ENCODE results near the gene ARF4.

Gene ARF4

DNA sequence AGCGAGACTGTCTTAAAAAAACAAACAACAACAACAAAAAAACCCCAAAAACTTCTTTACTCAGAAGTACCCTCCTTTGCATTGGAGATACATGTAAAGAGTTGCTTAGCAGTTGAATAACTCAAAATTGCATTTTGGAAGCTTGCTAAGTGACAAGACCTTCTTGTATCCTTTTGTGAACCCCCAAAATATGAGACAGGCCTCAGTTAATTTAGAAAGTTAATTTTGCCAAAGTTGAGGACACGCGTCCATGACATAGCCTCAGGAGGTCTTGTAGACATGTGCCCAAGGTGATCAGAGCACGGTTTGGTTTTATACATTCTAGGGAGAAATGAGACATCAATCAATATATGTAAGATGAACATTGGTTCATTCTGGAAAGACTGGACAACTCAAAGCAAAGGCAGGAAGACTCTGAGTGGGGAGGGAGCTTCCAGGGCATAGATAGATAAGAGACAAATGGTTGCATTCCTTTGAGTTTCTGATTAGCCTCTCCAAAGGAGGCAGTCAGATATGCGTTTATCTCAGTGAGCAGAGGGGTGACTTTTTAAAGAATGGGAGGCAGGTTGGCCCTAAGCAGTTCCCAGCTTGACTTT lies 1.7 kb upstream of the ARF4 start:
- Histone ChIP-seq H3K4me1 (peaks cover 16% of the 10 kb centered on the region), H3K27me3 (ENCODE audit: low read depth) (no peaks in the 10 kb centered on the region), H3K9me3 (no peaks in the 10 kb centered on the region), H3K36me3 (replicated peaks) (peaks cover 6% of the 10 kb centered on the region), H3K4me3 (peak overlapping the region; percentile 53)
- no peak for DNase-seq (ENCODE audit: low spot score in 2 of 2)
- in situ Hi-C loops (cut with MboI; ENCODE audit: low sequenced_read_pairs) = no loop called here

- Histone ChIP-seq H3K4me3 (peak overlapping the region; percentile 71), H3K9me3 (no peaks in the 10 kb centered on the region), H3K36me3 (replicated peaks) (no peaks in the 10 kb centered on the region; the same call in none of the 2 replicates), H3K27me3 (ENCODE audit: low read depth) (no peaks in the 10 kb centered on the region), H3K4me1 (peaks cover 20% of the 10 kb centered on the region)
- in situ Hi-C loops (cut with MboI; ENCODE audit: low sequenced_read_pairs) = no loop called here
- DNase-seq (ENCODE audit: low spot score in 2 of 2) = peak; percentile 62 to 81
These were observed 533 bp downstream of the ARF4 start for GRCh38 chr3:57596495-57597126.

GRCh38 chr3:57594576-57594975 lies 2.6 kb downstream of the ARF4 start:
- no peaks in the 10 kb centered on the region; the same call in none of the 2 replicates for H3K36me3 ChIP-seq (replicated peaks)
- in situ Hi-C loops (cut with MboI; ENCODE audit: low sequenced_read_pairs) = no loop called here
- peak overlapping the region; percentile 71 for H3K4me3 ChIP-seq
- DNase-seq (ENCODE audit: low spot score in 2 of 2) = no peak
- H3K27me3 ChIP-seq (ENCODE audit: low read depth) = no peaks in the 10 kb centered on the region
- H3K9me3 ChIP-seq = no peaks in the 10 kb centered on the region
- peaks cover 20% of the 10 kb centered on the region for H3K4me1 ChIP-seq

DNA sequence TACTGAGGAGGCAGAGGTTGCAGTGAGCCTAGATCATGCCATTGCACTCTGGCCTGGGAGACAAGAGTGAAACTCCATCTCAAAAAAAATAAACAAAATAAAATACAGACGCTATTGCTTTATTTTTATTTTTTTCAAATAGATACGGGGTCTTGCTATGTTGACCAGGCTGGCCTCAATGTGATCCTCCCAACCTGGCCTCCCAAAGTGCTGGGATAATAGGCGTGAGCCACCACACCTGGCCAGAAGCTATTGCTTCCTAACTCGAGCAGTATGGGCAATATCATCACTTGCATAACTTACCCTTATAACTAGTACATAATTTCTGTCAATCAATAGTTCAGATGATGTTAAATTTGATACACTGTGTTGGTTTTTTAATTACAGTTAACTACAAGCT lies 3.0 kb downstream of the ARF4 start:
- Histone ChIP-seq H3K9me3 (no peaks in the 10 kb centered on the region), H3K36me3 (replicated peaks) (no peaks in the 10 kb centered on the region; the same call in none of the 2 replicates), H3K4me1 (peaks cover 16% of the 10 kb centered on the region), H3K27me3 (ENCODE audit: low read depth) (no peaks in the 10 kb centered on the region), H3K4me3 (no peak overlapping the region; the same call in 1 of the 2 replicates)
- in situ Hi-C loops (cut with MboI; ENCODE audit: low sequenced_read_pairs) = no loop called here
- no peak for DNase-seq (ENCODE audit: low spot score in 2 of 2)

GRCh38 chr3:57592306-57592705 lies 4.8 kb downstream of the ARF4 start:
- peaks cover 11% of the 10 kb centered on the region for H3K4me1 ChIP-seq
- no peaks in the 10 kb centered on the region; the same call in none of the 2 replicates for H3K36me3 ChIP-seq (replicated peaks)
- H3K9me3 ChIP-seq = no peaks in the 10 kb centered on the region
- in situ Hi-C loops (cut with MboI; ENCODE audit: low sequenced_read_pairs) = no loop called here
- no peaks in the 10 kb centered on the region for H3K27me3 ChIP-seq (ENCODE audit: low read depth)
- no peak for DNase-seq (ENCODE audit: low spot score in 2 of 2)
- H3K4me3 ChIP-seq = no peak overlapping the region

- DNase-seq (ENCODE audit: low spot score in 2 of 2) = no peak
- Histone ChIP-seq H3K4me3 (no peak overlapping the region), H3K36me3 (replicated peaks) (peaks cover 12% of the 10 kb centered on the region), H3K4me1 (peaks cover 8% of the 10 kb centered on the region; the same call in 1 of the 2 replicates), H3K27me3 (ENCODE audit: low read depth) (no peaks in the 10 kb centered on the region), H3K9me3 (no peaks in the 10 kb centered on the region)
- in situ Hi-C loops (cut with MboI; ENCODE audit: low sequenced_read_pairs) = no loop called here
These were observed 9.2 kb downstream of the ARF4 start for GRCh38 chr3:57587905-57588304.

- H3K4me3 ChIP-seq = no peak overlapping the region
- no peaks in the 10 kb centered on the region for H3K27me3 ChIP-seq (ENCODE audit: low read depth)
- peaks cover 5% of the 10 kb centered on the region; the same call in 1 of the 2 replicates for H3K4me1 ChIP-seq
- H3K9me3 ChIP-seq = no peaks in the 10 kb centered on the region
- in situ Hi-C loops (cut with MboI; ENCODE audit: low sequenced_read_pairs) = no loop called here
- no peak for DNase-seq (ENCODE audit: low spot score in 2 of 2)
- peaks cover 20% of the 10 kb centered on the region for H3K36me3 ChIP-seq (replicated peaks)
These were observed 10.4 kb downstream of the ARF4 start for GRCh38 chr3:57586778-57587177.

GRCh38 chr3:57583544-57583943 lies 13.6 kb downstream of the ARF4 start:
- Histone ChIP-seq H3K4me3 (no peak overlapping the region), H3K9me3 (no peaks in the 10 kb centered on the region), H3K4me1 (peaks cover 5% of the 10 kb centered on the region; the same call in 1 of the 2 replicates), H3K36me3 (replicated peaks) (peaks cover 42% of the 10 kb centered on the region), H3K27me3 (ENCODE audit: low read depth) (no peaks in the 10 kb centered on the region)
- in situ Hi-C loops (cut with MboI; ENCODE audit: low sequenced_read_pairs) = no loop called here
- no peak for DNase-seq (ENCODE audit: low spot score in 2 of 2)

DNA sequence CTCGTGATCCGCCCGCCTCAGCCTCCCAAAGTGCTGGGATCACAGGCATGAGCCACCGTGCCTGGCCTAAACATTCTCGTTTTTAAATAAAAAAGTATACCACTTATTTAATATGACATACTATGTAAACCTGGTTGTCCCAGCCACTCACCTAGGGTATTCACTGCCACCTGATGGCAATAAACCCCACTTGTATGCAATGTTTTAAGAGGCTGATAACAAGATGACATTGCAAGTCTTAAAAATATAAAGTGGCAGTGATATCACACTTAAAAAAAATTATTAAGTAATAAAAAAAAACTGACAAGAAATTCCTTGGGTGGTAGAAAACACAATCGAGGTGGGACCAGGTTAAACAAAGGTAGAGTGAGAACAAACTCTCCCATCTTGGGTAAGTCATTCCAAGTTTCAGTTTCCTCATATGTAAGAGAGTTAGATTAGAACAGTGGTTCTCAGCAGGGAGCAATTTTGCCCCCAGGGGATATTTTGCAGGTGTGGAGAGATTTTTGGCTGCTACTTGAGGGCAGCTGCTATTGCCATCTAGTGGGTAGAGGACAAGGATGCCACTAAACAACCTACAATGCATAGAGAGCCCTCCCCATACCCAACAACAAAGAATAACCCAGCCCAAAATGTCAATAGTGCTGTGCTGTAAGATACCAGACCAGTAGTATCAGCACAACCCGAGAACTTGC lies 14.5 kb downstream of the ARF4 start:
- Histone ChIP-seq H3K4me1 (peaks cover 5% of the 10 kb centered on the region; the same call in 1 of the 2 replicates), H3K9me3 (no peaks in the 10 kb centered on the region), H3K27me3 (ENCODE audit: low read depth) (no peaks in the 10 kb centered on the region), H3K4me3 (no peak overlapping the region), H3K36me3 (replicated peaks) (peaks cover 49% of the 10 kb centered on the region)
- DNase-seq (ENCODE audit: low spot score in 2 of 2) = peak; percentile 17 to 59
- in situ Hi-C loops (cut with MboI; ENCODE audit: low sequenced_read_pairs) = no loop called here

- in situ Hi-C loops (cut with MboI; ENCODE audit: low sequenced_read_pairs) = no loop called here
These were observed 19.3 kb downstream of the ARF4 start for GRCh38 chr3:57577801-57578200.

GRCh38 chr3:57575966-57576626 lies 21.0 kb downstream of the ARF4 start:
- no peak overlapping the region for H3K4me3 ChIP-seq
- in situ Hi-C loops (cut with MboI; ENCODE audit: low sequenced_read_pairs) = no loop called here
- no peaks in the 10 kb centered on the region for H3K9me3 ChIP-seq
- H3K27me3 ChIP-seq (ENCODE audit: low read depth) = no peaks in the 10 kb centered on the region
- no peaks in the 10 kb centered on the region for H3K4me1 ChIP-seq
- H3K36me3 ChIP-seq (replicated peaks) = peaks cover 68% of the 10 kb centered on the region
- DNase-seq (ENCODE audit: low spot score in 2 of 2) = no peak

More at GRCh38 chr3:57577801-57578200, 19.3 kb downstream of the ARF4 start:
- Histone ChIP-seq H3K9me3 (no peaks in the 10 kb centered on the region), H3K4me1 (no peaks in the 10 kb centered on the region), H3K4me3 (no peak overlapping the region), H3K36me3 (replicated peaks) (peaks cover 67% of the 10 kb centered on the region), H3K27me3 (ENCODE audit: low read depth) (no peaks in the 10 kb centered on the region)
- no peak for DNase-seq (ENCODE audit: low spot score in 2 of 2)

- peaks cover 56% of the 10 kb centered on the region for H3K36me3 ChIP-seq (replicated peaks)
- in situ Hi-C loops (cut with MboI; ENCODE audit: low sequenced_read_pairs) = no loop called here
These were observed 25.0 kb downstream of the ARF4 start for GRCh38 chr3:57572096-57572495.

GRCh38 chr3:57570878-57571277 lies 26.3 kb downstream of the ARF4 start:
- no peak for DNase-seq (ENCODE audit: low spot score in 2 of 2)
- in situ Hi-C loops (cut with MboI; ENCODE audit: low sequenced_read_pairs) = no loop called here
- no peaks in the 10 kb centered on the region for H3K27me3 ChIP-seq (ENCODE audit: low read depth)
- H3K4me3 ChIP-seq = no peak overlapping the region
- no peaks in the 10 kb centered on the region for H3K4me1 ChIP-seq
- H3K36me3 ChIP-seq (replicated peaks) = peaks cover 65% of the 10 kb centered on the region
- H3K9me3 ChIP-seq = no peaks in the 10 kb centered on the region

More at GRCh38 chr3:57572096-57572495, 25.0 kb downstream of the ARF4 start:
- H3K27me3 ChIP-seq (ENCODE audit: low read depth) = no peaks in the 10 kb centered on the region
- H3K4me3 ChIP-seq = no peak overlapping the region
- no peak for DNase-seq (ENCODE audit: low spot score in 2 of 2)
- no peaks in the 10 kb centered on the region for H3K4me1 ChIP-seq
- no peaks in the 10 kb centered on the region for H3K9me3 ChIP-seq

Measured in HAP-1 (cell line).